ENCODE data around the gene CABP5. TPM values are rescaled to one million over a fixed set of nuclear protein-coding genes. Genes with fewer than 3 reads are reported as not detected.

The CABP5 gene
- total RNA-seq, 1 experiment from 2014 or later = not detected

DNA sequence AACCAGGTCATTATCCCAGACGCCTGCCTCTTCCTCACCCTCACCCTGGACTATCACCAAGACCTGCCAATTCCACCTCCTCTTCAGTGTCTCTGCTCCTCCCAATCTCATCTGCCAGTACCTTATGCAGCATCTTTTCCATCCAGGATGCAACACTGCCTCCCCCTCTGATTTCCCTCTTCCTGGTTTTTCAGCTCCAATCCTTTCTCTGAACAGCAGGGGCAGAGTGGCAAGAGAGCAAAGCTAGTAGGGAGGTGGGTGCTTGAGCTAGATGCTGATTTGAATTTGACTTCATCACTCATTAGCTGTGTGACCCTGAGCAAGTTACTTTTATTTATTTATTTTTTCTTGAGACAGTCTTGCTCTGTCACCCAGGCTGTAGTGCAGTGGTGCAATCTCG is 25.6 kb upstream of the CABP5 start:
- H3F3A ChIP-seq (ENCODE audit: low read length, unreplicated experiment) = no peaks in the 10 kb centered on the region
- TF ChIP-seq EZH2 (IDR thresholded peaks at IDR 0.05; ENCODE audit: low read length, unreplicated experiment) (no peak), EZH2phosphoT487 (IDR thresholded peaks at IDR 0.05; ENCODE audit: borderline replicate concordance, low read length) (no peak)
- TF ChIP-seq, protein P1, sequence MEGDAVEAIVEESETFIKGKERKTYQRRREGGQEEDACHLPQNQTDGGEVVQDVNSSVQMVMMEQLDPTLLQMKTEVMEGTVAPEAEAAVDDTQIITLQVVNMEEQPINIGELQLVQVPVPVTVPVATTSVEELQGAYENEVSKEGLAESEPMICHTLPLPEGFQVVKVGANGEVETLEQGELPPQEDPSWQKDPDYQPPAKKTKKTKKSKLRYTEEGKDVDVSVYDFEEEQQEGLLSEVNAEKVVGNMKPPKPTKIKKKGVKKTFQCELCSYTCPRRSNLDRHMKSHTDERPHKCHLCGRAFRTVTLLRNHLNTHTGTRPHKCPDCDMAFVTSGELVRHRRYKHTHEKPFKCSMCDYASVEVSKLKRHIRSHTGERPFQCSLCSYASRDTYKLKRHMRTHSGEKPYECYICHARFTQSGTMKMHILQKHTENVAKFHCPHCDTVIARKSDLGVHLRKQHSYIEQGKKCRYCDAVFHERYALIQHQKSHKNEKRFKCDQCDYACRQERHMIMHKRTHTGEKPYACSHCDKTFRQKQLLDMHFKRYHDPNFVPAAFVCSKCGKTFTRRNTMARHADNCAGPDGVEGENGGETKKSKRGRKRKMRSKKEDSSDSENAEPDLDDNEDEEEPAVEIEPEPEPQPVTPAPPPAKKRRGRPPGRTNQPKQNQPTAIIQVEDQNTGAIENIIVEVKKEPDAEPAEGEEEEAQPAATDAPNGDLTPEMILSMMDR (conservative IDR thresholded peaks at IDR 0.05; ENCODE audit: low read depth, low read length) = no peak
- no peaks in the 10 kb centered on the region for H3K79me2 ChIP-seq (ENCODE audit: low read length)
- H2AFZ ChIP-seq (ENCODE audit: low read length) = no peak overlapping the region
- no peak overlapping the region for H3K9ac ChIP-seq (ENCODE audit: low read length)
- ATAC-seq (no peak), DNase-seq (no peak)
- no peaks in the 10 kb centered on the region for H3K36me3 ChIP-seq (ENCODE audit: low read depth, low read length)
- H4K20me1 ChIP-seq (ENCODE audit: low read length) = no peaks in the 10 kb centered on the region
- ChIA-PET POLR2A (ENCODE audit: unreplicated experiment) (no interaction called here), CTCF (no interaction called here)
- H3K27me3 ChIP-seq (ENCODE audit: low read length) = no peaks in the 10 kb centered on the region
- BruUV-seq (replicated peaks) = no TSS peak
- no peak overlapping the region for H3K4me2 ChIP-seq (ENCODE audit: low read length)
- H3K27ac ChIP-seq (ENCODE audit: low read length) = no peak overlapping the region
- H3K4me3 ChIP-seq (ENCODE audit: low read length) = no peak overlapping the region
- H3K9me3 ChIP-seq (ENCODE audit: low read length) = no peaks in the 10 kb centered on the region
- H3K9me2 ChIP-seq (replicated peaks; ENCODE audit: low read length) = no peaks in the 10 kb centered on the region
- H3K4me1 ChIP-seq (ENCODE audit: insufficient read depth, low read length) = no peaks in the 10 kb centered on the region
- intact Hi-C loops (cut with micrococcal nuclease) = no loop called here

DNA sequence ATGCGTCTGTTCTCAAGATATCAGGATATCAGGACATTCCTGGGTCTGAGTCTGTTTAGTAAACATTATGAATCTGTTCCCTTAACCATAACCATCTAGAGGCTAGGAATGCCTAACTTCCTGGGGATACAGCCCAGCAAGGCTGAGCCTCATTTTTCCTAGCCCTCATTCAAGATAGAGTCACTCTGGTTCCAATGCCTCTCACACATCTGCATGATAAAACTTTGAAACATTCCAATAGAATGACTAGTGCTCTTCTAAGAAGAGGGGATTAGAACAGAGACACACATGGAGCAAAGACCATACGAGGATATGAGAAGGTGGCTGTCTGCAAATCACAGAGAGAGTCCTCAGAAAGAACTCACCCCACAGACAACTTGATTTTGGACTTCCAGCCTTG is 20.6 kb upstream of the CABP5 start:
- H3K27ac ChIP-seq (ENCODE audit: low read length) = no peak overlapping the region
- H3K36me3 ChIP-seq (ENCODE audit: low read depth, low read length) = no peaks in the 10 kb centered on the region
- H3K4me1 ChIP-seq (ENCODE audit: insufficient read depth, low read length) = no peaks in the 10 kb centered on the region
- ChIA-PET CTCF (no interaction called here), POLR2A (ENCODE audit: unreplicated experiment) (no interaction called here)
- H3K9me3 ChIP-seq (ENCODE audit: low read length) = no peaks in the 10 kb centered on the region
- H3K4me3 ChIP-seq (ENCODE audit: low read length) = no peak overlapping the region
- DNase-seq = no peak
- H2AFZ ChIP-seq (ENCODE audit: low read length) = no peak overlapping the region
- ATAC-seq = no peak
- intact Hi-C loops (cut with micrococcal nuclease) = no loop called here
- no peak overlapping the region for H3K9ac ChIP-seq (ENCODE audit: low read length)
- peaks cover 23% of the 10 kb centered on the region for H3K27me3 ChIP-seq (ENCODE audit: low read length)
- H3K9me2 ChIP-seq (replicated peaks; ENCODE audit: low read length) = no peaks in the 10 kb centered on the region
- no peaks in the 10 kb centered on the region for H4K20me1 ChIP-seq (ENCODE audit: low read length)
- no TSS peak for BruUV-seq (replicated peaks)
- no peak overlapping the region for H3K4me2 ChIP-seq (ENCODE audit: low read length)
- H3K79me2 ChIP-seq (ENCODE audit: low read length) = no peaks in the 10 kb centered on the region
- H3F3A ChIP-seq (ENCODE audit: low read length, unreplicated experiment) = no peaks in the 10 kb centered on the region
- no peak for TF ChIP-seq EZH2 (IDR thresholded peaks at IDR 0.05; ENCODE audit: low read length, unreplicated experiment)
- TF ChIP-seq, protein P1 (conservative IDR thresholded peaks at IDR 0.05; ENCODE audit: low read depth, low read length) = no peak
- TF ChIP-seq EZH2phosphoT487 (IDR thresholded peaks at IDR 0.05; ENCODE audit: borderline replicate concordance, low read length) = no peak

DNA sequence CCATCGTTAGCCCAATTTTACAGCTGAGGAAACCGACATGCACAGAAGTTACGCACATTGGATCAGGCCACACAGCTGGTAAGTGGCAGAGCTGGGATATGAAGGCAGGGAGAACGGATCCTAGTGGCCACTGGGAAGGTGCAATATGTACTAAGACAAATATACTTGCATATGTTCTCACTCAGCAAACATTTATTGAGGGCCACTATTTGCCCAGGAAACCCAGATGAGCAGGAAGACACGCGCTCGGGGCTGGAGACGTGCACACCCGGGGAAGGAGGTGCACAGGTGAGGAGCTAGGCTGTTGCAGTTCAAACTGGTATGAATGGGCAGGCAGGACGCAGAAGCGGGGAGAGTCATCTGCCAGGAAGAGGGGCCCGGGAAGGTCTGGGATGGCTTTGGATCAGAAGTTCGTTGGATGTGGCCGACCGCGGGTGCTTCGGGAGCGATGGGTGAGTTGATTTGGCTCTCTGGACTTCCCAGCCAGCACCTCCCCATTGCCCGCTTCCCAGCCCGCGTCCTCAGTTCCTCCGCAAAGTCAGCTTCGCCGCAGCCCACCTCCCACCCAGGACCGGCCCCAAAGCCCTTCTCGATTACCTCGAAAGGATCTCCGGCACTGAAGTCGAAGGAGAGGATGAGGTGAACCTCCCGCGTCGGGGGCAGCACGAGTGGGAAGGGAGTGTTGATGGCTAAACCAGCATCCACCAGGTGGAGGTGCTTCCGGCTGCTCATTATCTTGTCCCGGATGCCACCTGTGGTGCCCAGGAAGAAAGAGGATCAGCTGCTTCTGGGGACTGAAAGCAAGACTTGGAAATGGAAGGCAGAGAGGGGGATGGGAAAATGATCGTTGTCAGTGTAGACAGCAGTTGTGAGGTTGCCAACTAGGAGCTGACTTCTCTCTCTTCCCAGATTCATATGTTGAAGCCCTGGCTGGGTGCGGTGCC is 17.8 kb upstream of the CABP5 start:
- H3K79me2 ChIP-seq (ENCODE audit: low read length) = no peaks in the 10 kb centered on the region
- H2AFZ ChIP-seq (ENCODE audit: low read length) = no peak overlapping the region
- no peaks in the 10 kb centered on the region for H3K4me1 ChIP-seq (ENCODE audit: insufficient read depth, low read length)
- no peak for DNase-seq
- peaks cover 23% of the 10 kb centered on the region for H3K27me3 ChIP-seq (ENCODE audit: low read length)
- CTCF ChIA-PET = no interaction called here
- no peak overlapping the region for H3K27ac ChIP-seq (ENCODE audit: low read length)
- H3K9me2 ChIP-seq (replicated peaks; ENCODE audit: low read length) = no peaks in the 10 kb centered on the region
- no peaks in the 10 kb centered on the region for H3K36me3 ChIP-seq (ENCODE audit: low read depth, low read length)
- POLR2A ChIA-PET (ENCODE audit: unreplicated experiment) = no interaction called here
- TF ChIP-seq, protein P1 (conservative IDR thresholded peaks at IDR 0.05; ENCODE audit: low read depth, low read length) = no peak
- TF ChIP-seq EZH2phosphoT487 (IDR thresholded peaks at IDR 0.05; ENCODE audit: borderline replicate concordance, low read length) = no peak
- no peak for TF ChIP-seq EZH2 (IDR thresholded peaks at IDR 0.05; ENCODE audit: low read length, unreplicated experiment)
- BruUV-seq (replicated peaks) = no TSS peak
- no peaks in the 10 kb centered on the region for H3K9me3 ChIP-seq (ENCODE audit: low read length)
- no peaks in the 10 kb centered on the region for H4K20me1 ChIP-seq (ENCODE audit: low read length)
- no peak overlapping the region for H3K9ac ChIP-seq (ENCODE audit: low read length)
- ATAC-seq = no peak
- no peak overlapping the region for H3K4me2 ChIP-seq (ENCODE audit: low read length)
- no peaks in the 10 kb centered on the region for H3F3A ChIP-seq (ENCODE audit: low read length, unreplicated experiment)
- H3K4me3 ChIP-seq (ENCODE audit: low read length) = no peak overlapping the region
- intact Hi-C loops (cut with micrococcal nuclease) = no loop called here
